Muscle of back (tissue), 10 donors: Measurements from ENCODE around the gene PTDSS2. TPM values are rescaled to one million over a fixed set of nuclear protein-coding genes. Genes with fewer than 3 reads are reported as not detected.

Experiments
- polyA plus RNA-seq, 10 donors: library from polyadenylated mRNA; unstranded; fragments of 120-200 nt; gene quantifications; one replicate each; pipeline ENCODE4 v1.2.1, GENCODE V29; 2013; ENCODE audit not compliant: insufficient read length in 10 of 10

Gene PTDSS2
- polyA plus RNA-seq, 10 donors: 23.4 to 31.7 (median 28.1) TPM

Other genes starting within 250 kb of the PTDSS2 start
- gene BET1L, start 242.9 kb upstream of the PTDSS2 start, polyA plus RNA-seq: 10 to 100 TPM; 27.5 to 42.2 (median 34.8) TPM
- 10 to 100 TPM; 46.7 to 78.5 (median 62.3) TPM for gene RIC8A, start 242.6 kb upstream of the PTDSS2 start, polyA plus RNA-seq
- gene SIRT3, start 213.9 kb upstream of the PTDSS2 start, polyA plus RNA-seq: 10 to 100 TPM; 17.8 to 26.1 (median 19.9) TPM
- gene PSMD13, start 213.3 kb upstream of the PTDSS2 start, polyA plus RNA-seq: 100 to 1,000 TPM in 4 of 10 donors, 10 to 100 TPM in 6; 88.0 to 129 (median 99.1) TPM
- gene NLRP6, start 171.9 kb upstream of the PTDSS2 start, polyA plus RNA-seq: under 1 TPM in 3 of 10 donors, not detected in 7; 0.04 to 0.15 (median 0.05) TPM
- 10 to 100 TPM in 2 of 10 donors, 1 to 10 TPM in 8; 3.5 to 15.7 (median 8.5) TPM for gene PGGHG, start 161.2 kb upstream of the PTDSS2 start, polyA plus RNA-seq
- gene IFITM5, start 150.8 kb upstream of the PTDSS2 start, polyA plus RNA-seq: not detected
- 100 to 1,000 TPM in 2 of 10 donors, 10 to 100 TPM in 8; 53.8 to 138 (median 86.2) TPM for gene IFITM2, start 142.5 kb upstream of the PTDSS2 start, polyA plus RNA-seq
- gene IFITM1, start 136.2 kb upstream of the PTDSS2 start, polyA plus RNA-seq: 10 to 100 TPM; 10.0 to 33.2 (median 15.9) TPM
- 100 to 1,000 TPM; 172 to 315 (median 276) TPM for gene IFITM3, start 129.4 kb upstream of the PTDSS2 start, polyA plus RNA-seq
- 10 to 100 TPM in 9 of 10 donors, 1 to 10 TPM in 1; 9.4 to 35.6 (median 13.8) TPM for gene B4GALNT4, start 80.8 kb upstream of the PTDSS2 start, polyA plus RNA-seq
- 10 to 100 TPM in 1 of 10 donors, 1 to 10 TPM in 1, under 1 TPM in 6, not detected in 2; 0.14 to 14.1 (median 0.61) TPM for gene PKP3, start 56.1 kb upstream of the PTDSS2 start, polyA plus RNA-seq
- 10 to 100 TPM in 8 of 10 donors, 1 to 10 TPM in 2; 8.4 to 19.6 (median 13.2) TPM for gene SIGIRR, start 35.3 kb upstream of the PTDSS2 start, polyA plus RNA-seq
- gene ANO9, start 8.3 kb upstream of the PTDSS2 start, polyA plus RNA-seq: 1 to 10 TPM in 4 of 10 donors, under 1 TPM in 6; 0.08 to 2.7 (median 0.44) TPM
- 100 to 1,000 TPM in 1 of 10 donors, 10 to 100 TPM in 9; 75.5 to 108 (median 86.2) TPM for gene RNH1, start 57.0 kb downstream of the PTDSS2 start, polyA plus RNA-seq
- 100 to 1,000 TPM in 5 of 10 donors, 10 to 100 TPM in 5; 84.1 to 114 (median 101) TPM for gene HRAS, start 85.3 kb downstream of the PTDSS2 start, polyA plus RNA-seq
- gene LRRC56, start 87.2 kb downstream of the PTDSS2 start, polyA plus RNA-seq: 1 to 10 TPM; 2.7 to 7.0 (median 4.9) TPM
- gene LMNTD2, start 110.5 kb downstream of the PTDSS2 start, polyA plus RNA-seq: 1 to 10 TPM in 1 of 10 donors, under 1 TPM in 9; 0.17 to 1.1 (median 0.44) TPM
- gene RASSF7, start 110.7 kb downstream of the PTDSS2 start, polyA plus RNA-seq: 1 to 10 TPM; 1.1 to 3.7 (median 2.2) TPM
- 10 to 100 TPM; 13.5 to 22.1 (median 16.5) TPM for gene PHRF1, start 126.2 kb downstream of the PTDSS2 start, polyA plus RNA-seq
- 10 to 100 TPM in 4 of 10 donors, 1 to 10 TPM in 6; 6.3 to 13.1 (median 9.6) TPM for gene IRF7, start 165.7 kb downstream of the PTDSS2 start, polyA plus RNA-seq
- 1 to 10 TPM in 7 of 10 donors, under 1 TPM in 3; 0.60 to 2.1 (median 1.2) TPM for gene CDHR5, start 174.7 kb downstream of the PTDSS2 start, polyA plus RNA-seq
- gene SCT, start 176.9 kb downstream of the PTDSS2 start, polyA plus RNA-seq: 100 to 1,000 TPM in 1 of 10 donors, 10 to 100 TPM in 9; 31.7 to 107 (median 61.3) TPM
- gene DRD4, start 187.0 kb downstream of the PTDSS2 start, polyA plus RNA-seq: under 1 TPM; 0.23 to 0.90 (median 0.73) TPM
- gene DEAF1, start 244.9 kb downstream of the PTDSS2 start, polyA plus RNA-seq: 10 to 100 TPM; 22.1 to 40.7 (median 29.2) TPM
- gene TMEM80, start 245.5 kb downstream of the PTDSS2 start, polyA plus RNA-seq: 10 to 100 TPM; 10.6 to 27.9 (median 16.7) TPM